ENCODE measurements around the gene ESM1. TPM values are rescaled to one million over a fixed set of nuclear protein-coding genes. Genes with fewer than 3 reads are reported as not detected.

ESM1 gene
- total and polyA plus RNA-seq, 9 of the 15 experiments (the other 6 are each of a cell fraction or from before 2014, with no cell fraction given), result not detected

DNA sequence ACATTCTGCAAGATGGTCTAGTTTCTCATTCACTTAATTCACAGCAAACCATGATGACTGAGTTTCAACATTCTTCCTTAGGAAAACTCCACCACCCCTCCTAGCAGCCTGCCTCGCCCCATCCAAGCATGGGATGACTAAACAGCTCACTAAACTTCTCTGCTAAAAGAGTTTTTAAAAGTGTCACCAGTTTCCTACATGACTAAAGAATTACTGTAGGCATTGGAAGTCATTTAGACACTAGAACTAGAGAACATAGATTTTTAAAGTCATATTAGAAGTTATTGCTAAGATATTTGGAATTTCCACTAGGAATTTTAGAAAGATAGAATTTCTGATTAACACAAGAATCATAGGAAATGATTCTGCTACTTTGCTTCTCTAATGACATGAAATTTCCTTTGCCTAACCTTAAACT, 5.5 kb upstream of the ESM1 start (continued):
- TF ChIP-seq, protein P1, sequence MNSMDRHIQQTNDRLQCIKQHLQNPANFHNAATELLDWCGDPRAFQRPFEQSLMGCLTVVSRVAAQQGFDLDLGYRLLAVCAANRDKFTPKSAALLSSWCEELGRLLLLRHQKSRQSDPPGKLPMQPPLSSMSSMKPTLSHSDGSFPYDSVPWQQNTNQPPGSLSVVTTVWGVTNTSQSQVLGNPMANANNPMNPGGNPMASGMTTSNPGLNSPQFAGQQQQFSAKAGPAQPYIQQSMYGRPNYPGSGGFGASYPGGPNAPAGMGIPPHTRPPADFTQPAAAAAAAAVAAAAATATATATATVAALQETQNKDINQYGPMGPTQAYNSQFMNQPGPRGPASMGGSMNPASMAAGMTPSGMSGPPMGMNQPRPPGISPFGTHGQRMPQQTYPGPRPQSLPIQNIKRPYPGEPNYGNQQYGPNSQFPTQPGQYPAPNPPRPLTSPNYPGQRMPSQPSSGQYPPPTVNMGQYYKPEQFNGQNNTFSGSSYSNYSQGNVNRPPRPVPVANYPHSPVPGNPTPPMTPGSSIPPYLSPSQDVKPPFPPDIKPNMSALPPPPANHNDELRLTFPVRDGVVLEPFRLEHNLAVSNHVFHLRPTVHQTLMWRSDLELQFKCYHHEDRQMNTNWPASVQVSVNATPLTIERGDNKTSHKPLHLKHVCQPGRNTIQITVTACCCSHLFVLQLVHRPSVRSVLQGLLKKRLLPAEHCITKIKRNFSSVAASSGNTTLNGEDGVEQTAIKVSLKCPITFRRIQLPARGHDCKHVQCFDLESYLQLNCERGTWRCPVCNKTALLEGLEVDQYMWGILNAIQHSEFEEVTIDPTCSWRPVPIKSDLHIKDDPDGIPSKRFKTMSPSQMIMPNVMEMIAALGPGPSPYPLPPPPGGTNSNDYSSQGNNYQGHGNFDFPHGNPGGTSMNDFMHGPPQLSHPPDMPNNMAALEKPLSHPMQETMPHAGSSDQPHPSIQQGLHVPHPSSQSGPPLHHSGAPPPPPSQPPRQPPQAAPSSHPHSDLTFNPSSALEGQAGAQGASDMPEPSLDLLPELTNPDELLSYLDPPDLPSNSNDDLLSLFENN (IDR thresholded peaks at IDR 0.05; ENCODE audit: low read depth in 2 of 2, low read length in 2 of 2), result no peak
- TF ChIP-seq, protein P2, sequence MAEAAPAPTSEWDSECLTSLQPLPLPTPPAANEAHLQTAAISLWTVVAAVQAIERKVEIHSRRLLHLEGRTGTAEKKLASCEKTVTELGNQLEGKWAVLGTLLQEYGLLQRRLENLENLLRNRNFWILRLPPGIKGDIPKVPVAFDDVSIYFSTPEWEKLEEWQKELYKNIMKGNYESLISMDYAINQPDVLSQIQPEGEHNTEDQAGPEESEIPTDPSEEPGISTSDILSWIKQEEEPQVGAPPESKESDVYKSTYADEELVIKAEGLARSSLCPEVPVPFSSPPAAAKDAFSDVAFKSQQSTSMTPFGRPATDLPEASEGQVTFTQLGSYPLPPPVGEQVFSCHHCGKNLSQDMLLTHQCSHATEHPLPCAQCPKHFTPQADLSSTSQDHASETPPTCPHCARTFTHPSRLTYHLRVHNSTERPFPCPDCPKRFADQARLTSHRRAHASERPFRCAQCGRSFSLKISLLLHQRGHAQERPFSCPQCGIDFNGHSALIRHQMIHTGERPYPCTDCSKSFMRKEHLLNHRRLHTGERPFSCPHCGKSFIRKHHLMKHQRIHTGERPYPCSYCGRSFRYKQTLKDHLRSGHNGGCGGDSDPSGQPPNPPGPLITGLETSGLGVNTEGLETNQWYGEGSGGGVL (CRISPR knock-in tag; IDR thresholded peaks at IDR 0.05), result no peak
- no peak for TF ChIP-seq HOXB6 (CRISPR knock-in tag; IDR thresholded peaks at IDR 0.05; ENCODE audit: borderline replicate concordance)
- TF ChIP-seq PHB2 (IDR thresholded peaks at IDR 0.05; ENCODE audit: low read depth), result no peak
- TF ChIP-seq NFATC3 (IDR thresholded peaks at IDR 0.05), result no peak
- TF ChIP-seq BACH1 (tag; IDR thresholded peaks at IDR 0.05), result no peak
- TF ChIP-seq ZNF41 (CRISPR knock-in tag; conservative IDR thresholded peaks at IDR 0.05), result no peak
- TF ChIP-seq CBFA2T3 (IDR thresholded peaks at IDR 0.05), result no peak
